ENCODE measurements around the gene OPN1SW.

The OPN1SW gene

DNA sequence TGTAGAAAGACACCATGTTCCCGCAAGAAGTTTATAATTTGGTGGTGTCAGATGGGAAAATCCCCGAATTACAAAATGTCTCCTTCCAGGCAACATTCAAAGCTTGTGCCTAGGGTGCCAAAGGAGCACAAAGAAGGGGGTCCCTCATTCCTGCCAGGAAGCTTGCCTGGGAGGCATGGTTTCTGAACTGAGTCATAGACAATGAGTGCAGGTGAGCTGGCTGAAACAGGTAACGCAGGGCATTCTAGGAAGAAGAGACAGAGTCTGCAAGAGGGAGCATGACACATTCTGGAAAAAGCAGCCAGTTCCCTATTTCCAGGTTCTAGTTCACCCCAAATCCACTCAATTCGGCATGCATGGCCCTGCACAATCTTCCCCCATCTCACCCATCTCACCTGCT lies 48.4 kb downstream of the OPN1SW start:
- no peaks in the 10 kb centered on the region for H3K9me3 Mint-ChIP-seq
- H3K27ac Mint-ChIP-seq: no peak overlapping the region
- DNase-seq: no peak
- H3K4me3 Mint-ChIP-seq: no peak overlapping the region
- peaks cover 41 to 50% of the 10 kb centered on the region in 2 donors for H3K27me3 Mint-ChIP-seq
- H3K4me1 Mint-ChIP-seq (ENCODE audit: low read depth in 2 of 2): no peaks in the 10 kb centered on the region
- no peak for ATAC-seq (replicated peaks)
- H3K36me3 Mint-ChIP-seq (ENCODE audit: insufficient read depth): no peaks in the 10 kb centered on the region

DNA sequence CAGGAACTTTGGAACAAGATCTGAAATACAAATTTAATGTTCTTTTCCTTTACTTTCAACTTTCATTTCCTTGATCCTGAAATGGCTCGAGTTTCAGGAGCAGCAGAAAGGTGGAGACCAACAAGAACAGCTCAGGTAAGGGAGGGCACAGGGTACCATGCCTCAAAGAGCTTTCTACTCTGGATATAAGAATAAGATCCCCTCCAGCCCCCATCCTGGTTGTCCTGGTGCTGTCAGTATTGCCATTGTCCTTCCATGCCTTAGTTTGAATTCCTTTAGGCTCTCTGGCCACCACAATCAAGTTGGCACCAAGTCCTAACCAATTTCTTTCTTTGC lies 48.9 kb downstream of the OPN1SW start:
- Mint-ChIP-seq H3K4me1 (ENCODE audit: low read depth in 2 of 2) (no peaks in the 10 kb centered on the region), H3K4me3 (no peak overlapping the region), H3K36me3 (ENCODE audit: insufficient read depth) (no peaks in the 10 kb centered on the region), H3K27me3 (peaks cover 39 to 50% of the 10 kb centered on the region in 2 donors), H3K27ac (no peak overlapping the region), H3K9me3 (no peaks in the 10 kb centered on the region)
- DNase-seq (no peak), ATAC-seq (replicated peaks) (no peak)

DNA sequence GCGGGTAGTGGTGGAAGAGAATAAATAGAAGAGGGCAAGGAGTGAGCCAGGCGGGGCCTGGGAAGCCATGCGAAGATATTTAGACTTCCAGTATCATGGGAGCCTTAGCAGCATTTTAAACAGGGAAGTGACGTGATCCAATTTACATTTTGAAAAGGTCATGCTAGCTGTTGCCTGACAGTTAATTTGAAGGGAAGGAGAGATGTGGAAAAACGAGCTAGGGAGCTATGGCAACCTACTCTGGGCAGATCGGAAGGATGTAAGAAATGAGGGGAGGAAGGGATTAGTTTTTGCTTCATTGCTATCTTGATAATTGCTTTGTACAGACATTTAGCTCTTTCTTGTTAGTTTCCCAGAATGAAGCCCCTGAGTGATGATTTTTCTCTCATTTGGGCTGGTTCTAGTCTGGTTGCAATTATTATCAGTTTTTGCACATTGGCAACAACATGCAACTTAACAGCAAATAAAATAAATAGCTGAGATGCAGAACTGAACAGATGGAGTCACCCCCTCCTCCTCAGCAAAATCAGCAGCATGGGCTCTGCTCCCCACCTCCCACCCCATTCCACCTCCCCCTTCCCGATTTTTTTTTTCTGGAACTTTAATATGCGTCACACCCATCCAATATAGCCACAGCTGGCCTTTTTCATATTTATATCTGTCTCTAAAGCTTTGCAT lies 49.4 kb downstream of the OPN1SW start:
- no peak overlapping the region for H3K4me3 Mint-ChIP-seq
- H3K36me3 Mint-ChIP-seq (ENCODE audit: insufficient read depth): no peaks in the 10 kb centered on the region
- H3K4me1 Mint-ChIP-seq (ENCODE audit: low read depth in 2 of 2): no peaks in the 10 kb centered on the region
- H3K27me3 Mint-ChIP-seq: peaks cover 34 to 45% of the 10 kb centered on the region in 2 donors
- ATAC-seq (replicated peaks) (no peak), DNase-seq (no peak)
- no peaks in the 10 kb centered on the region for H3K9me3 Mint-ChIP-seq
- H3K27ac Mint-ChIP-seq: no peak overlapping the region

DNA sequence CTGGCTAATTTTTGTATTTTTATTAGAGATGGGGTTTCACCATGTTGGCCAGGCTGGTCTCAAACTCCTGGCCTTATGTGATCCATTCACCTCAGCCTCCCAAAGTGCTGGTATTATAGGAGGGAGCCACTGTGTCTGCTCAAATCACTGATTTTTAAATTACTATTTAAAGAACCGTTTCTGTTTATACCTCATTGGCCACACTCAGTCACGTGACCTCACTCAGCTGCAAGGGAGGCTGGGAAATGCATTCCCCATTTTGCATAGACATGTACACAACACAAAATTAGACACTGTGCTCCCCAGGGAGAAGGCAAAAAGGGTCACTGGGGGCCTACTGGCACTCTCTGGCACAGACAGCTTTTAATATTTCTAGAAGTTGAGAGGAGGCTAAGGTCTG lies 50.1 kb downstream of the OPN1SW start:
- H3K27me3 Mint-ChIP-seq: peaks cover 31 to 40% of the 10 kb centered on the region in 2 donors
- H3K9me3 Mint-ChIP-seq: no peaks in the 10 kb centered on the region
- H3K4me3 Mint-ChIP-seq: no peak overlapping the region
- H3K4me1 Mint-ChIP-seq (ENCODE audit: low read depth in 2 of 2): no peaks in the 10 kb centered on the region
- no peaks in the 10 kb centered on the region for H3K36me3 Mint-ChIP-seq (ENCODE audit: insufficient read depth)
- H3K27ac Mint-ChIP-seq: no peak overlapping the region
- ATAC-seq (replicated peaks) (no peak), DNase-seq (no peak)

- Mint-ChIP-seq H3K4me3 (no peak overlapping the region), H3K9me3 (no peaks in the 10 kb centered on the region), H3K4me1 (ENCODE audit: low read depth in 2 of 2) (no peaks in the 10 kb centered on the region), H3K27ac (no peak overlapping the region), H3K27me3 (peaks cover 31 to 40% of the 10 kb centered on the region in 2 donors), H3K36me3 (ENCODE audit: insufficient read depth) (no peaks in the 10 kb centered on the region)
- ATAC-seq (replicated peaks): no peak
- no peak for DNase-seq
Measured at GRCh38 chr7:128724743-128725142, 50.9 kb downstream of the OPN1SW start.

Measured in effector memory CD8-positive, alpha-beta T cell (primary cell).